MCF 10A (cell line): ENCODE measurements around the gene C14orf93. TPM values are rescaled to one million over a fixed set of nuclear protein-coding genes. Genes with fewer than 3 reads are reported as not detected.

Experiments
- BruUV-seq: library from RNA; stranded (reverse); fragments of 400-500 nt; replicated peaks from 2 replicates; lab custom pipeline; 2021; lab: Mats Ljungman, UMichigan
- CTCF ChIA-PET: fragments of 300-600 bp; sonication (Branson Sonifier 250); formaldehyde crosslinking; extraction: SDS; loops from one replicate; lab custom pipeline; 2021; ENCODE audit warnings: antibody characterized with exemption, inconsistent platforms; lab: Yijun Ruan, JAX
- POLR2A ChIA-PET: fragments of 300-600, 350-650 bp; sonication (Branson Sonifier 250); formaldehyde crosslinking; extraction: SDS; loops from one replicate; lab custom pipeline; 2020; ENCODE audit warnings: antibody characterized with exemption, inconsistent platforms; lab: Yijun Ruan, JAX
- DNase-seq: peaks from one replicate; pipeline ENCODE4 v3.0.0-alpha.2; 2018; ENCODE audit not compliant: unreplicated experiment
- H3K27ac Mint-ChIP-seq: one replicate; pipeline ENCODE4 v1.8.0; 2022; ENCODE audit warnings: mild to moderate bottlenecking, low read depth, mixed read lengths; ENCODE audit not compliant: unreplicated experiment
- H3K27me3 Mint-ChIP-seq: one replicate; pipeline ENCODE4 v1.8.0; 2022; ENCODE audit warnings: mixed read lengths; ENCODE audit not compliant: insufficient read depth, unreplicated experiment
- H3K36me3 Mint-ChIP-seq: one replicate; pipeline ENCODE4 v1.8.0; 2022; ENCODE audit warnings: mild to moderate bottlenecking, moderate library complexity, mixed read lengths; ENCODE audit not compliant: insufficient read depth, unreplicated experiment
- H3K4me1 Mint-ChIP-seq: one replicate; pipeline ENCODE4 v1.8.0; 2022; ENCODE audit warnings: mixed read lengths; ENCODE audit not compliant: insufficient read depth, unreplicated experiment
- H3K4me3 Mint-ChIP-seq: one replicate; pipeline ENCODE4 v1.8.0; 2022; ENCODE audit warnings: mild to moderate bottlenecking, moderate library complexity, mixed read lengths; ENCODE audit not compliant: unreplicated experiment
- H3K9me3 Mint-ChIP-seq: one replicate; pipeline ENCODE4 v1.8.0; 2022; ENCODE audit warnings: mixed read lengths; ENCODE audit not compliant: unreplicated experiment
- intact Hi-C: fragments of 100-400 bp; cut with micrococcal nuclease; formaldehyde crosslinking; loops from 2 replicates; pipeline ENCODE4 v1.14.1; 2022
- total RNA-seq: library from RNA; stranded (reverse); gene quantifications from 2 replicates; pipeline ENCODE4 v1.2.3, GENCODE V29; 2022
- TF ChIP-seq, protein P1 (sequence below): fragments of 200-600 bp; IDR thresholded peaks from one replicate; pipeline ENCODE4 v1.8.0; 2022; ENCODE audit warnings: antibody characterized with exemption, mild to moderate bottlenecking; ENCODE audit not compliant: unreplicated experiment

Gene C14orf93
- total RNA-seq, 1 experiment from 2014 or later, result 6.1 TPM

DNA sequence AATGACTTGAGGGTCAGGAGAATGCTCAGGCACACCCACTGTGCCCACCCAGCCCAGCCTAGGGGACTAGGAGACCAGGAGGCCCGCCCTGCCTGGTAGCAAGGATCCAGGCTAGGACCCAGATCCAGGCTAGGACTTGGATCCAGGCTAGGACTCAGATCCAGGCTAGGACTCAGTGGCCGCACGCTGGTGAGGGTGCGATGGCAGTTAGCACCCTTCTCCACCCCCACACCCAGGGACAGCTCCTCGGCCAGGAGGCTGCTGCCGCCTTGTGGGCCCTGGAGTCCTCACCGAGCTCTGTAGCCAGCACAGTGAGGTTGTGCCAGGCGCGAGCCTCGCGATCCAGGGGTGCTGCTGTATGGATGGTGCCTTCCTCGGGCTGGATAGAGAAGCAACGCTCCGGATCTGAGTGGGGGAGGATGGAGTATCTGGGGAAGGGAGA is 42.3 kb upstream of the C14orf93 start:
- Mint-ChIP-seq H3K27me3 (no peaks in the 10 kb centered on the region), H3K4me3 (no peak overlapping the region), H3K36me3 (peaks cover 5% of the 10 kb centered on the region), H3K4me1 (peaks cover 16% of the 10 kb centered on the region), H3K27ac (no peak overlapping the region), H3K9me3 (no peaks in the 10 kb centered on the region)
- TF ChIP-seq, protein P1, sequence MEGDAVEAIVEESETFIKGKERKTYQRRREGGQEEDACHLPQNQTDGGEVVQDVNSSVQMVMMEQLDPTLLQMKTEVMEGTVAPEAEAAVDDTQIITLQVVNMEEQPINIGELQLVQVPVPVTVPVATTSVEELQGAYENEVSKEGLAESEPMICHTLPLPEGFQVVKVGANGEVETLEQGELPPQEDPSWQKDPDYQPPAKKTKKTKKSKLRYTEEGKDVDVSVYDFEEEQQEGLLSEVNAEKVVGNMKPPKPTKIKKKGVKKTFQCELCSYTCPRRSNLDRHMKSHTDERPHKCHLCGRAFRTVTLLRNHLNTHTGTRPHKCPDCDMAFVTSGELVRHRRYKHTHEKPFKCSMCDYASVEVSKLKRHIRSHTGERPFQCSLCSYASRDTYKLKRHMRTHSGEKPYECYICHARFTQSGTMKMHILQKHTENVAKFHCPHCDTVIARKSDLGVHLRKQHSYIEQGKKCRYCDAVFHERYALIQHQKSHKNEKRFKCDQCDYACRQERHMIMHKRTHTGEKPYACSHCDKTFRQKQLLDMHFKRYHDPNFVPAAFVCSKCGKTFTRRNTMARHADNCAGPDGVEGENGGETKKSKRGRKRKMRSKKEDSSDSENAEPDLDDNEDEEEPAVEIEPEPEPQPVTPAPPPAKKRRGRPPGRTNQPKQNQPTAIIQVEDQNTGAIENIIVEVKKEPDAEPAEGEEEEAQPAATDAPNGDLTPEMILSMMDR, result no peak
- no peak for DNase-seq
- ChIA-PET CTCF (interaction anchor here (2.3 kb wide), 1 partner anchor 66 kb away, joined by 17 read pairs; no protein-coding TSS in a partner anchor), POLR2A (interaction anchor here (0.7 kb wide), 1 partner anchor 96 kb away, joined by 6 read pairs; the partner anchor contains the start of gene HAUS4)
- intact Hi-C loops, result no loop called here
- no TSS peak for BruUV-seq

DNA sequence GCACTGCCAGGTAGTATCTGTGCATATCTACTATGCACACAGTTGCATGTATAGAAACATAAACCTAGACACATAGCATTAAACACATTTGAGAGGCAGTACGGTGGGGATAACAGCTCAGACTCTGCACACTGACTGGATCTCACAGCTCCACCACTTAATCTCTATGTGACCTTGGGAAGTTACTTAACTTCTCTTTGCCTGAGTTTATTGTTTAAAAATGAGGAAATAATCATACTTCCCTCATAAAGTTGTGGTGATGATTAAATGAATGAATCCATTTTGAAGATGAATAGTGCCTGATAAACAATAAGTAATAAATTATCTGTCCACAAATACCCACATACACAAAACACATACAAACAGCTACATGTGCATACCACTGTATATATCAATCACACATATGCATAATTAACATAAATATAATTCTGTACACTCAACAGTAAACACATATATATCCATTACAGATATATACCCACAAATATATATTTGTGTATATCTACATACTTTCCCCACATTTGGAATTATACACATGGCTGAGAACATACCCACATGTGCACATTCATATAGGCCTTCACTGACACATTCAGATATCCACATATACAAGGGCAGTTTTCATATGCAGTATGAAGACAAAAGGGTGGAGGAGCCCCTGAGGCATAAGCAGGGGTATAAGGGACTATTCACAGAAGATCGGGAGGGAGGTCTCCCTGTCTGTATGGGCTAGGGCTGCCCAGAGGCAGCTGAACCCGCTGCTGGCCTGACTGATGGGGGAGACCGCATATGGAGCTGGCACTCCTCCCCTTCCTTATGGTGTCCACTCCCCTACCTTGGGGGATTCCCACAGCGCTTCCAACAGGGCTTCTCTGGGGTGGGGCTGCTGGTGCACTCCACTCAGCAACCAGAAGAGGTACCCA is 41.5 kb upstream of the C14orf93 start:
- BruUV-seq, result no TSS peak

DNA sequence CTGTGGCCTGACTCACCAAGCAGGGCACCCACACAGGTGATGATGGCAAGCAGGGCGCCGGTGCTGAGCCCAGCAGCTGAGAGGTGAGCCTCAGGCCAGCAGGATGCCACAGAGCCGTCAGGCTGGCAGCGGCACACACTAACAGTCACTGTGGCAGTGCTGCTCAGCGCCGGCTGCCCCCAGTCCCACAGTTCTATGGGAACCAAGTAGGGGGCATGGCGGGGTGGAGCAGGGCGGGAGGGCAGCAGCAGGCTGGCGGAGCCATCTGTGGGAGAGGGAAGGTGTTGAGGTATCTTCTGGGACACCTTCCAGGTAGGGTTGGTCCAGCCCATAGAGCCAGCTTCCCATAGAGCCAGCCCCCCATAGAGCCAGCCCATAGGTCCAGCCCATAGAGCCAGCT is 39.1 kb upstream of the C14orf93 start:
- no peaks in the 10 kb centered on the region for H3K27me3 Mint-ChIP-seq
- no peaks in the 10 kb centered on the region for H3K36me3 Mint-ChIP-seq
- no peaks in the 10 kb centered on the region for H3K4me1 Mint-ChIP-seq
- no peak overlapping the region for H3K27ac Mint-ChIP-seq
- no peak for DNase-seq
- H3K9me3 Mint-ChIP-seq, result no peaks in the 10 kb centered on the region
- no peak overlapping the region for H3K4me3 Mint-ChIP-seq
- ChIA-PET CTCF (interaction anchor here (0.5 to 1.6 kb wide), 4 partner anchors 9 to 246 kb away, joined by 3 to 6 read pairs (median 4); no protein-coding TSS in a partner anchor), POLR2A (no interaction called here)
- intact Hi-C loops, result no loop called here
- no TSS peak for BruUV-seq
- TF ChIP-seq, protein P1, result no peak

More for the DNA sequence above, 41.5 kb upstream of the C14orf93 start:
- ChIA-PET POLR2A (interaction anchor here (0.7 to 1.0 kb wide), 2 partner anchors 44 to 95 kb away, joined by 4 to 6 read pairs; partner anchors contain the start of genes ACIN1, C14orf119 and HAUS4), CTCF (interaction anchor here (0.9 to 2.3 kb wide), 3 partner anchors 18 to 65 kb away, joined by 3 to 17 read pairs (median 3); no protein-coding TSS in a partner anchor)
- H3K36me3 Mint-ChIP-seq, result no peaks in the 10 kb centered on the region
- H3K9me3 Mint-ChIP-seq, result no peaks in the 10 kb centered on the region
- no peak overlapping the region for H3K27ac Mint-ChIP-seq
- peaks cover 8% of the 10 kb centered on the region for H3K4me1 Mint-ChIP-seq
- no peak overlapping the region for H3K4me3 Mint-ChIP-seq
- DNase-seq, result no peak
- intact Hi-C loops, result no loop called here
- no peaks in the 10 kb centered on the region for H3K27me3 Mint-ChIP-seq
- TF ChIP-seq, protein P1, result no peak
